HFF-Myc (cell line): ENCODE measurements around the gene CR1L.
"Not testable (repeated sequence)": the region's sequence is repeated elsewhere in the genome, so short reads cannot be mapped to it uniquely, and the experiment has no call there.

Source experiments
- DNase-seq: peaks from one replicate; pipeline ENCODE4 v3.0.0-alpha.2; 2011; ENCODE audit warnings: low read depth; ENCODE audit errors: extremely low read depth
- H3K4me3 ChIP-seq: replicated peaks from 2 replicates; pipeline ENCODE4 v1.5.1; 2011; ENCODE audit warnings: low read depth, mild to moderate bottlenecking, control low read depth, low read length
- CTCF ChIP-seq: IDR thresholded peaks from 2 replicates; pipeline ENCODE4 v1.5.1; 2012; ENCODE audit warnings: mild to moderate bottlenecking, low read depth, low read length, control low read depth; ENCODE audit errors: missing control alignments

Gene CR1L

DNA sequence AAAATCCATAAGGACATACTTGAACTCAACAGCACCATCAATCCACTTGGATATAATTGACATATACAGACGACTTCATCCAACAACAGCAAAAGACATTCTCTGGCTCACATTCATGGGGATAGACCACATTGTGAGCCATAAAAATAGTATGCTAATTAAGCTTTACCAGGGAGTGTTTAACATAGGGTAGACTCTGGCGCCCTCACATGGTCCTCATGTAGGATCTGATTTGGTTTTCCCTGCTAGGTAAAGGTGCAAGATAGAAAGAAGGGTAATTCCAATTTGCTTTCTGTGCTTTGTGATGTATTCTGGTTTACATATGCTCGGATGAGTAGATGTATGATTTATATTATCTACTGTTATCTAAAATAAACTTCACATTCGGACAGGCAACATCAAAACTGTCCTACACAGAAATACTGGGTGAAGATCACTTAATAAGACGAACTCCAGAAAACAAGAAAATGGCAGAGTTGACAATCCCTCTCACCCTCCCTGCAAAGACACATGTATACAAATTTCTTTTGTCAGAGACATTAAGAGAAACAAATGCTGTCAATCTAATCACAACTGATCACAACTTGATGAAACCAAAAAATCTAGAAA is 27.7 kb downstream of the CR1L start:
- peak; percentile 51 for DNase-seq
- peak; percentile 60 for TF ChIP-seq CTCF
- H3K4me3 ChIP-seq, result no peak overlapping the region

- no peak overlapping the region for H3K4me3 ChIP-seq
- no peak for TF ChIP-seq CTCF
- DNase-seq, result no peak
Observed at GRCh38 chr1:207673399-207673798, 28.5 kb downstream of the CR1L start.

GRCh38 chr1:207676153-207676552 is 31.2 kb downstream of the CR1L start:
- no peak for TF ChIP-seq CTCF
- no peak for DNase-seq

GRCh38 chr1:207680590-207681388 is 35.9 kb downstream of the CR1L start:
- H3K4me3 ChIP-seq, result not testable (repeated sequence)
- peak; percentile 79 for DNase-seq

More at GRCh38 chr1:207676153-207676552, 31.2 kb downstream of the CR1L start:
- H3K4me3 ChIP-seq, result no peak overlapping the region

- H3K4me3 ChIP-seq, DNase-seq: not testable (repeated sequence)
Observed at GRCh38 chr1:207682872-207683434, 38.0 kb downstream of the CR1L start.

- not testable (repeated sequence) for DNase-seq
Observed at GRCh38 chr1:207690551-207690950, 45.6 kb downstream of the CR1L start.

GRCh38 chr1:207691010-207691409 is 46.1 kb downstream of the CR1L start:
- no peak for TF ChIP-seq CTCF
- DNase-seq, result no peak
- no peak overlapping the region for H3K4me3 ChIP-seq

More at GRCh38 chr1:207690551-207690950, 45.6 kb downstream of the CR1L start:
- H3K4me3 ChIP-seq, result not testable (repeated sequence)

DNA sequence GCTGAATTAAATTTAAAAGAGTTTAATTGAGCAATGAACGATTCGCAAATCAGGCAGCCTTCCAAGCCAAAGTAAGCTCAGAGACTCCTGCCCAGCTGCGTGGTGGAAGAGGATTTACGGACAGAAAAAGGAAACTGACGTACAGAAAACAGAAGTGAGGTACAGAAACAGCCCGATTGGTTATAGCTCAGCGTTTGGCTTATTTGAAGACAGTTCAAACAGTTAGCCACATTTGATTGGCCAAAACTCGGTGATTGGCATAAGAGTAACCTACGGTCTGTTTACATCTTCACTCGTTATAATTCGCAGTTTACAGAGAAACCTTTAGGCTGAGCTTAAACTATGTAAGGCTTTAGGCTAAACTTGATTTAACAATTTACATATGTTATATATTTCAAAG is 46.9 kb downstream of the CR1L start:
- no peak overlapping the region for H3K4me3 ChIP-seq
- TF ChIP-seq CTCF, result no peak
- DNase-seq, result no peak

- H3K4me3 ChIP-seq, DNase-seq: not testable (repeated sequence)
Observed at GRCh38 chr1:207692291-207692690, 47.4 kb downstream of the CR1L start.
